SKM-1 (cell line): Measurements from ENCODE around the gene YES1.
"Not testable (repeated sequence)": the region's sequence is repeated elsewhere in the genome, so short reads cannot be mapped to it uniquely, and the experiment has no call there.

Source experiments
- DNase-seq: peaks from one replicate; lab custom pipeline; 2025; ENCODE audit not compliant: unreplicated experiment; lab: John Stamatoyannopoulos, UW

Gene YES1

DNA sequence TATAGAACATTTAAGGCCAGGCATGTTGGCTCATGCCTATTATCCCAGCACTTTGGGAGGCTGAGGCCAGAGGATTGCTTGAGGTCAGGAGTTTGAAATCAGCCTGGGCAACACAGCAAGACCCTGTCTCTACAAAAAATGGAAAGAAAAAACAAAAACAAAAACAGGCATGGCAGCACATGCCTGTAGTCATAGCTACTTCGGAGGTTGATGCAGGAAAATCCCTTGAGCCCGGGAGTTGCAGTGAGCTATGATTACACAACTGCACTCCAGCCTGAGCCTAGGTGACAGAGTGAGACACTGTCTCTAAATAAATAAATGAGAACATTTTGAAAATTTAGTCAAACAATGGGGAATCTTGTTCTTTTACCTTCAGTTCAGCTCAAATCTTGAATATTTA is 12.1 kb upstream of the YES1 start:
- DNase-seq: no peak

DNA sequence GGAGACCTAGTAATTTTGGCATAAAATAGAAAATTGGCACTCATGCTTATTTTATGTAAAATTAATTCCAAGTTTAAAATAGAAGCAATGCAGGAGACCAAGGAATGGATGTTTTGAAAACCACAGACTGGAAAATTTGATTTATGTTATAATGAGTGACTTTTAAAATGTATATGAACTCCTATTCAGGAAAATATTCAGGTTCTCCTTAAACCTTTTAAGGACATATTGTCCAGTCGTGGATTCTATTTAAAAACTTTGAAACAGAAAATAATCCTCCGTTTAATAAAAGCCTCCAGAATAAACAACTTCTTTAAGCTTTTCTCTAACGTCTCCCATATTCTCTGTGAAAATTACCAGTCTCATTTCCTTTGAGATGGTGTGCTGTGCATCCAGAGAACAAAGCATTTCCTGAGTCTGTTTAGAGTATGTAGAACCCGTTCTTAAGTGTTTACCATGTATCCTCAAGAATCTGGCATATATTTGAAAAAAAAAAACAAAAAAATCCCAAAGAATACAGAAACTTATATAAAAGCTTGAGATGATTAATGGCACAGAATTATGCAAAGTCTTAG is 8.6 kb upstream of the YES1 start:
- DNase-seq: no peak

DNA sequence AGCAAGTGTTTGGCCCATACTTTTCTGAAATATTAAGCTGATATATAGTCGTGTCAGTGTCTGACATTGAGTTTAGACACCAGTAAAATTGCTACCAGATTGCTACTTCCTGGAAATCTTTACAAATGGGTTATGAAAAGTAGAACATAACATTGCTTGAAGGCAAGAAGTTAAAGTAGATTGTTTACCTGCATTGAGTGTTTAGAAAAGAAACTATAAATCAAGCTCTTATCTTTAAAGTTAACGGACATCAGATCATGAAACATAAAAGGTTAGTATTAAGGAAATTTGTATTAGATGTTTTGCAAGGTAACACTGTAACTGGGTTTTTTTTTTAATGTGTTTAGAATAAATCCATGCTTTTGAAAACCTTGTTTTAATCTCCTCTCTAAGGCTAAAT is 4.8 kb upstream of the YES1 start:
- DNase-seq: no peak

DNA sequence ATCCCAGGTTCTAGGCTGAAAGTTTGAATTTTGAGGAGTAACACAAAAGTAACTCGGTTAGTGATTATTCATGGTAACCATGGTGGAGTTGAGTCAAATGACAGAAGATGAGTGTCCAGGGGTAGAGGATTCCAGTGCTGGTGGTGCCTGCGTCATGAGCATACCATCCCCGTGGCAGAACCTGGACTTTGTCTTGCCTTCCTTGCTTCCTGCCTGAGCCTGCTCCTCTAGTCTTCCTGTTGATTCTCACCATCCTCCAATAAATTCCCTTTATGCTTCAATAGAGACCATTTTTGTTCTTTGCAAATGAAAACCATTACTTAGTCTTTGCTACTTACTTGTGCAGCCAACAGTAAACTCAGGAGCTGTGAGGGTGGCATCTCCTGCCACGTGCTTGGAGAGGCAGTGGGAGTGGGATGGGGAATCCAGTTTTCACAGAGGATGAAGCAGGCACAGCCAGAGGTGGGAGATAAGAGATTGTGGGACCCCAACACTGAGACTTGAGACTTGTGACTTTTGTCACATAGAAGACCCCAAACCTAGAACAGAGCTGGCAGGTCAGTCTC is 4.1 kb upstream of the YES1 start:
- no peak for DNase-seq

DNA sequence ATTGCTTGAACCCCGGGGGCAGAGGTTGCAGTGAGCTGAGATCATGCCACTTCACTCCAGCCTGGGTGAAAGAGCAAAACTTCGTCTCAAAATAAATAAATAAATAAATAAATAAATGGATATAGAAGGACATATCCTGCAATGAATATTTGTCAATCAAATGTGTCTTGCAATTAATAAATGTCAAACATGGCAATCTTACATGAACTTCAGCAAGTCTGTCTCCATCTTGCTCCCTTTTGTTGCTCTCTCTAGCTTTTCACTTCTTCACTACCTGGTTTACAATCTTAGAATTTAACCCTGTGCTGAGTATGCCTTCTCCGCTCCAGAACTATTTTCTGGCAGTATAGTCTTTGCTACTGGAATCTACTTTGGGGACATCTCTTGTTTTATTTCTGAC is 3.3 kb upstream of the YES1 start:
- no peak for DNase-seq

DNA sequence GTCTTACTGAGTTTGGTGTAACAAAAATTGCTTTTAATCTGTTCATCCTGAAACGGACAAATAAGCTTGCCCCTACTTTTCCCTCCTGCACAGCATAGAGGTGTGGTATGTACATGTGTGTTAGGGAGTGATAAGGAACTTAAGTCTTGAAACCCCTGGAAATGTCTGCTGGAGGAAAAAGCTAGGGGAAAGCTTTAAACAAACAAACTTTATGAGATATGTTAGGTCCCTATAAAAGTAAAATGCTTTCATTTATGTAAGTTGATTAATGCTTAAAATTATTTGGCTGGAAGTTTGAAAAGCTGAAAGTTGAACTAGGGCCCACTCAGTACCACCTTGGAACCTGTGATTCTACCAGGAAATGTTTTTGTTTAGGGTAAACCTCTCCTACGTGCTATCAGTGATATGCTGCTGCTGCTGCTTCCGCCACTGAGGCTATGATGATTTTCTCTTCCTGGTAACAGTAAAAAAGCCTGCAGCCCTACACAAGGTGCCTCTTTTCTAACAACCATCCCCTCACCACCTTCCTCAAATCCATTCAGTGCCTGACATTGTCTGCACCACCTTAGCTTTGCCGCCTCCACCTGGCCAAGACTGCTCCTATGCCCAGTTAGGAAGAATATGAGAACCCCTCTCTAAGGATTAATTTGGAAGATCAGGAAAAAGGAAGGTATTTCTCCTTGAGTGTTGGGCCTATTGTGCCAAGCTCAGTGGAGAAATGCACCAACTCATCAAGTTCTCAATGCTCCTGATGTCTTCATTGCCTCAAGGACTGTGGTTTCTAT is 2.5 kb upstream of the YES1 start:
- DNase-seq: no peak

DNA sequence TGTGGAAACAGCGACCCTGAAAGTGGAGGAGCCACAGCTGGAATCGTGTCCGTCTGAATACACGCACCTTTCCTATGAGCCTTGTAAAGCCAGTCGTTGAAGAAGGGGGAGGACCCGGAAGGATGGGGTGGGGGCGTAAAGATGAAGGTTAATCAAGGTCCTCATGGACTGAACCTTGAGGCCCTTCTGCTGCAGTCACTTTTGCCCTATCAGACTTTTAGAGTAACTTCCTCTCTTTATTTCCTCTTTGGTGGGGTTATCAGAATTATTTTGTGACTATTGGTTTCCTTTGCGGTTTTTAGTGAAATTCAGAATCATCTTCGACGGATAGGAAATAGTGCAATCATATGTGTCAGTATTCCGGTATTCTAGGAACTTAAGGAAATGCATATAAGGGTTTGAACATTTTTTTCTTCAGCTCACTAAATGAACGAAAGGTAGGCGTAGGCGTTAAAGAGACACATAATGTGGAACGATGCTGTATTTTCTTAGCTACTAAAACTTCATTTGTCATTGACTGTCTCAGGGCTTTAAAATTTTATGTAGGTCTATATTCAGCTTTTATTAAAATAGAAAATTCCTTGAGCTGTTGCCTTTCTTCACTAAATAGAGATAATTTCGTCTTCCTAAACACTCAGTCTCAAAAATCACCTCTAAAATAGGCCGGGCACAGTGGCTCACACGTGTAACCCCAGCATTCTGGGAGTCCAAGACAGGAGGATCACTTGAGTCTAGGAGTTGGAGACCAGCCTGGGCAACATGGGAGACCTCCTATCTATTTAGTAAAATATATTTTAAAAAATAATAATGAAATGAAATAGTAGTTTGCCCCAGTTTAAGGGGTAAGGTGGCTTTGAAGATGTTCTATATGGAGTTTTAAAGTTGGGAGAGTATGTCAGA is 1.4 kb upstream of the YES1 start:
- peak; percentile 81 for DNase-seq

DNA sequence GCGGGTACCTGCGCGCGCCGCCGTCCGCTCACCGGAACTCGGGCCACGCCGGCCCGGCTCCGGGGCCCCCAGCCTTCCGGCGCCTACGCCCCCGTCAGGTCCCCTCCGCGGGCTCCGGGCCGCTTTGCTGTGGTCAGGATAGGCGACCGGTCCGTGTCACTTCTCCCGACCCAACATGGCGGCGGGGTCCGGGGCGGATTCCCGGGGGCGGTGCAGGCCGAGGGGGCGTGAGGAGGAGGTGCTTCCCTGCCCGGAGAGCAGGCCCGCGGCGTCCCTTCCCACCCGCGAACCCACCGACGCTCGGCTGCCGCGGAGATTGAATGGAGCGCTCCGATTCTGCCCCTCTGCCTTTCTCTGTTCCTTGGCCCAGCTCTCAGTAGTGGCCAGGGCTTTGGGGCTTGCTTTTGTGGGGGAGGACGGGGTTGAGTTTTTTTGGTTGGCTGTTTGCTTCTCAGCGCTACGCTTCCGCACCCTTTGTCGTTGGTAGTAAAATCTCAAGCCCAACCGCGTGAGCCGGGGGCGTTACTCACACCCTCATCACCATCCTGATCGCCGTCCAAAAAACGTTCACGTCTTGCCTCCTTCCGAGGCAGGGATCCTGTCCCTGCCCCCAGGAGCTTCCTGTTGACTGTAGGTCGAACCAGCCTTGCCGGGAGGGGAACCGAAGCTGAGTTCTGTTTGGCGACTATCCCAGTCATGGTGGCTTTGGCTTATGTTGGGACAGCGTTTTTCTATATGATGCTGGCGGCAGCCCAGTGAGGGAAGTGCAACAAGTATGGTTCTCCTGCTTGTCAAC is 532 bp upstream of the YES1 start:
- DNase-seq: no peak

DNA sequence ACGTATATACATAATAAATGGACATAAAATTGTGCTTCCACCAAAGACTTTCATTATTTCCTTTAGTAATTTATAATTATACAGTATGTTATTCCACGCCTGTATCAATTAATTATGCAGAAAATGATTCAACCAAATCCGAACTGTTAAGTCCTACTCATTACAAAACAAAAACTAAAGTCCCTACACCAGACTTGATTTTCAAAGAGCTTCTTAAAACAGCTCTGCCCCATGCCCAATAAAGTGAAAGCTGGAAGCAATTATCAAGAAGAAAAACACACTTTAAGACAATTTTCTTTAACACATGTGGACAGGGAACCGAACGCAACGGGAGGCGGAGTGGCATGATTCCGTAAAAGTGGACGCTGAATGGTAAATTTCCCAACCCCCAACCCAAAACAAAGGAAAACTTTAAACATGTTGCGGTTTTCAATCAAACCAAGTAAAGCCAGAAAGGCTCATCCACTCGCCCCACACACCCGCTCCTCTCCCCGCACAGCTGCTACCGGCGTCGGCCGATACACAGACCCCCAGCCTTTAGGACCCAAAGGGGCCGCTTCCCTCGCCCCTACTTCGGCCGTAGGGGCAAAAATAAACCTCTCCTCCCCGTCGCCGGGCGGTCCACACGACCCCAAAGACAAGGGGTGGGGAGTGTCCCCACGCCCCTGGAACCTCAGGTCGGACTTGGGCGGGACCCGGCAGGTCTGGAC is 705 bp downstream of the YES1 start:
- no peak for DNase-seq

DNA sequence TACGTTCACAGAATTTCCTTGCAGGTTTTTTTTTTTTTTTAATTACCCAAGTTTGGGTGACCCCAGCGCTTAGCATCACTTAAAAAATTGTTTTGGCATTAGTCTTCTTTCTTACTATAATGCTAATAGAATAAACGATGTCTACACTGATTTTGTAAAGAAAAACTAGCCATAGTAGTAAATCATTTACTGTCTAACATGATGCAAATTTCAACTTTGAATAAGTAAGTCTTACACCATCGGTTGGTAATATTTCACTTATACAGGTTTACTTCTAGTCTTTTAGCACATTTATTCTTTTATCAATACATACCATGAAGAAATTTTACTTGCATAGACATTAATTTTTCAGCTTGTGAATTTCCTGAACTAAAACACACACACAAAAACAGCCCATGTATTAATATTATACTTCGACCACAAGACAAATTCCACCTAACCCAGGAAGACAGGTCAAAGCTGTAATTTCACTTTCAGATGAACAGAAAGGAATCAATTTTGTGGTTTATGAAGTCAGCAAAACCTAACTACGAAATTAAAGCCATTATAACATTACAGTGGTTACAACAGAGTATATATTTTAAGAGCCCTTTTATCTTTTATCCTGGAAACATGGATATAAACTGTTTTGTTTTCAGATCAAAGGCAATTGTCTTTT is 1.9 kb downstream of the YES1 start:
- no peak for DNase-seq

DNA sequence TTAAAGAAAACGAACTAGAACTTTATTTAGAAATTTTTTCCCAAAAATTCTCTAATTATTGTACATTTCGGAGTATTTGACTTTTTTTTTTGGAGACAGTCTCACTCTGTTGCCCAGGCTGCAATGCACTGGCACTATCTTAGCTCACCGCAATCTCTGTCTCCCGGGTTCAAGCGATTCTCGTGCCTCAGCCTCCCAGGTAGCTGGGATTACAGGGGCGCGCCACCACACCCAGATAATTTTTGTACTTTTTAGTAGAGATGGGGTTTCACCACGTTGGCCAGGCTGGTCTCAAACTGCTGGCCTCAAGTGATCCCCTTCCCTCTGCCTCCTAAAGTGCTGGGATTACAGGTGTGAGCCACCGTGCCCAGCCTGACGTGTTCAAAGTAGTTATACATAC is 2.8 kb downstream of the YES1 start:
- DNase-seq: not testable (repeated sequence)

DNA sequence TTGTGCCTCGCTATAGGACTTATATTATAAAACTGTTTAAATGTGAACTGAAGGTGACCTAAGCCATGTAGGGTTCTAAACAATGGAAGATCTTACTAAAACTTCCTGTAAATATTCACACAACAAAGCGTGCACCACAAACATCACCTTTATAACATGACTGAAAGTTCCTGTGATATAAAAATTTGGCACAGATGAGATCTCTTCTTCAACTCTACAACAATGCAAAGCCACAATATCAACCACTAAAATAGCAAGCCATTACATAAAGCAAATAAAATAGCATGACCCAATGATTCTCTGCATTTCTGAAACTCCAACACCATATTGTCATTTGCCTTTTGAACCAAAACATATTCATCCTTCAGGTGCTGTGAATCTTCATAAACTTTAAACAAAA is 3.5 kb downstream of the YES1 start:
- DNase-seq: no peak

DNA sequence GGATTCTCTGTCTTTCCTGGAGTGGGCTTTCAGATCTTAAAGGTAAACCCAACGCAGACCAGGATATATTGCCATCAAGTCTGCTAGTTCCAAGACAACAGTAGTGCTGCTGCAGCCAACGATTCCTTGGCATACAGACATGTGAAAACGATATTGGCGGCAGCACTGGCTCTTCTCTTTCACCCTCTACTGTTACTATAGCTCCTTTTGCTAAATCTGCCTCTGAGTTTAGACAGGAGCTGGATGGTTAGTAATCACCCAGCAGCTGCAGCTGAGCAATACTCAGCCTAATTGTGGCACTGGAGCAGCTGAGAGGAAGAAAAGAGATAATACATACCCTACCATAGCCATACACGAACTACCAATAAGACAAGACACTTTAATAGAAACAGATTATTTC is 4.0 kb downstream of the YES1 start:
- DNase-seq: no peak

DNA sequence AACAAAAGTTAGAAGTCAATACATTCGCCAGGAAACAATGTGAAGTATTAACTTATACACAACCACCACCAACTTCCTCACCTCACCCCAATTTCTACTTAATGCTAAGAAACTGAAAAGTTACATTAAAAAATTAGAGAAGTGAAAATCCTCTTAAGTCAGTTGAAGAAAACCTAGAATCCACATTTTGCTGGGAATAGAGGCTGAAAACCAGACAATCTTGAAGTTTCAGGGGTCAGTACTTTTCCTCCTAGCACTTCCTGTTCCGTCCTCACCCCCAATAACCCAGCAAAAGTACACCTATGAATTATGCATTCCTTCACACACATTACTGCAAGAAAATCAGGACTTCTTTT is 6.3 kb downstream of the YES1 start:
- no peak for DNase-seq

DNA sequence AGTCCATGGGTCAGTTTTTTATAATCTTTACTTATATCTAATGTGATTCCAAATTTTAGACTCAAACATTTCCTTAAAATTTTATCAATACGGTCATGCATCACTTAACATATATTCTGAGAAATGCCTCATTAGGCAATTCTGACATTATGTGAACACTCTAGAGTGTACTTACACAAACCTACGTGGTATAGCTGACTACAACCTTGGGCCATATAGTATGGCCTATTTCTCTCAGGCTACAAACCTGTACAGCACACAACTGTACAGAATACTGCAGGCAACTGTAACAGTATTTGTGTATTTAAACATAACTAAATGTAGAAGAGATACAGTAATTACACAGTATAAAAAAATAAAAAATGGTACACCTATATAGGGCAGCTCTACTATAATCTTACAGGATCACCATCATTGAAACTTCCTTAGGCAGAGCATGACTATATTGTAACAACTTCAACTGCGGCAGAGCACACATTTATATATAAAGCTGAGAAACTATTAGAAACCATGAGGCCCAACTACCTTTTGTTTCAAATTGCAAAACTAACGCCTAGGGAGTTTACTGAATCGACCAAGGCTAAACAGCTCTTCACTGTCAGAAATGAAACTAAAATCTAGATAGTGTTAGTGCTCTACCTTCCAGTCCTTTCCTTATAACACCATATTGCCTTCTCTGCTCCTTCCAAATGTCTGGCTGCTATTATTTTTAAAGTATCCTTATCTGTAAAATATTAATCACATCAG is 6.9 kb downstream of the YES1 start:
- DNase-seq: no peak

DNA sequence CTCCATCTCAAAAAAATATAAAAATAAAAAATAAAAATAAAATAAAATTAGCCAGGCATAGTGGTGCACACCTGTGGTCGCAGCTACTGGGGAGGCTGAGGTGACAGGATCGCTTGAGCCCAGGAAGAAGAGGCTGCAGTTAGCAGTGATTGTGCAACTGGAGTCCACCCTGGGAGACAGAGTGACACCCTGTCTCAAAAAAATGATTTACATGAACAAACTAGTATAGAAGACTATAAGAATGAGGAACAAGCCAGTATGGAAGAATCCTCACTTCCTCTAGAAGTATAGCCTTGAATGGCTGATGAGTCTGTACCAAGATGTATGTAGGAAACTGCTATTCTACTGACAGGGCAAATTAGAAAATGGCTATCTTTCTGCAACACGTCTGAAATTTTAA is 10.9 kb downstream of the YES1 start:
- no peak for DNase-seq

DNA sequence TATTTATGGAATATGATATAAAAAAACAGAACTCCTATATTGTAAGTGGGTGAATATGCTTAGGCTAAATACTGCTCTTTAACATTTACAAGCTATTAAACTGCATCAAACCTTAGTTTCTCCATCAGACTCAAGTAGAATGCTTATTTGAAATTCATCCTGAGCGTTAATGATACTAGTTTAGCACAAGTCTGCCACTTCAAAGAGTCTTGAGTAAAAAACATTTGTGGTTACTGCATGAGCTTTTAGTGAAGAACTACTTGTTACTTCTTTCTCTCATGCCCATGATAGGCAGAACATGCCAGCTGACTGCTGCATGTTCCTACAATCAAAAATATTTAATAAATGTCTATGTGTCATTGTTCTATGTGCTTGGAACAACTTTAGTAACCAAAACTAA is 12.1 kb downstream of the YES1 start:
- DNase-seq: no peak

DNA sequence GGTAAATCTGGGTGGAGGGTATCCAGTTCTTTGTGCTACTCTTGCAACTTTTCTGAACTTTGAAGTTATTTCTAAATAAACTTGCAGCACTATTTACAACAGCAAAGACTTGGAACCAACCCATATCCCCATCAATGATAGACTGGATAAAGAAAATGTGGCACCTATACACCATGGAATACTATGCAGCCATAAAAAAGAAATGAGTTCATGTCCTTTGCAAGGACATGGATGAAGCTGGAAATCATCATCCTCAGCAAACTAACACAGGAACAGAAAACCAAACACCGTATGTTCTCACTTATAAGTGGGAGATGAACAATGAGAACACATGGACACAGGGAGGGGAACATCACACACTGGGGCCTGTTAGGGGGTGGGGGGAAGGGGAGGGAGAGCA is 16.7 kb downstream of the YES1 start:
- DNase-seq: not testable (repeated sequence)

DNA sequence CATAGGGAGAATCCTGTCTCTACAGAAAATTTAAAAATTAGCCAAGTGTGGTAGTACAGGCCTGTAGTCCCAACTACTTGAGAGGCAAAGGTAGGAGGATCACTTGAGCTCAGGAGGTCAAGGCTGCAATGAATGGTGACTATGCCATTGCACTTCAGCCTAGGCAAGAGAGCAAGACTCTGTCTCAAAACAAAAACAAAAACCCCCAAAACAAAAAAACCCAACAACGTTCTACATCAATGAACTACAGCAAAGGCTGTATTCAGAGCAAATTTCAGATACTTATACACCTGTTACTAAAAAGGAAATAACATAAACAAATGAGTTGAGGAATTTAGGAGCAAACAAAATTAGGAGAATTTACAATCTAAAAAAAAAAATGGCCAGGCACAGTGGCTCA is 22.6 kb downstream of the YES1 start:
- no peak for DNase-seq
